AG04449 (cell line): ENCODE results near the gene ARHGAP25.

Experiments used
- CTCF ChIA-PET: fragments of 350-600 bp; formaldehyde crosslinking; extraction: SDS; loops from one replicate; lab custom pipeline; 2021; ENCODE audit warnings: antibody characterized with exemption; lab: Yijun Ruan, JAX
- POLR2A ChIA-PET: fragments of 400-600, 350-600 bp; formaldehyde crosslinking; extraction: SDS; loops from one replicate; lab custom pipeline; 2020; ENCODE audit warnings: antibody characterized with exemption, inconsistent platforms; lab: Yijun Ruan, JAX
- DNase-seq: peaks from one replicate; pipeline ENCODE4 v3.0.0-alpha.2; 2010; ENCODE audit warnings: low read depth, low spot score
- H3K4me3 ChIP-seq: 2 replicates; pipeline ENCODE4 v1.5.1; 2011; ENCODE audit warnings: low read depth, mild to moderate bottlenecking, control low read depth, low read length
- TF ChIP-seq, protein P1 (sequence below): IDR thresholded peaks from one replicate; pipeline ENCODE4 v1.5.1; 2011; ENCODE audit warnings: mild to moderate bottlenecking, moderate library complexity, low read length, control low read depth, inconsistent platforms; ENCODE audit not compliant: insufficient read depth; ENCODE audit errors: missing control alignments

The ARHGAP25 gene

DNA sequence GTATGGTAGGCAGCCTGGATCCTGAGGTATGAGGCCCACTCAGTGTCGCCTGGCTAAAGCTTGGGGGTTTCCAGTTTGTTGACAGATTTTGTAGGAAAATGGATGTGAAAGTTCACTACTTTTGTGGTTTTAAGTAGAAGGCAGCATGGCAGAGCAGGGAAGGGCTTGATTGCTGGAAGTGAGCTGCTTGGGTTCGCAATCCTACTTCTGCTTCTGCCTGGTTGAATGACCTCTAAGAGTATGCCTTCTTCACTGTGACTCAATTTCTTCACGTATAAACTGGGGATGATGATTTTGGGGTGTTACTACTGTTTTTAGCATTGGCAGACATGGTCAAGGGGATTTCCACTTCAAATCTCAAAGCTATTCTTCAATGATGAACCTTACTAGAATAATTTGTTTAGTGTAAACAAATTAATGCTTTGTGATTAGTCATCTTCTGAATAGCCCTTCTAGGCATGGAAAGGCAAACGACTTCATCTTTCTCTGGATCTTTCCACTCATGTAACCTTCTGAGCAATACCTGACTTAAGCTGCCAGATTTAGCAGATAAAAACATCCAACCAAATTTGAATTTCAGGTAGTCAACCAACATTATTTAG, 123.3 kb downstream of the ARHGAP25 start:
- DNase-seq = no peak
- no peak overlapping the region for H3K4me3 ChIP-seq
- CTCF ChIA-PET = interaction anchor here (1.2 to 1.7 kb wide), 4 partner anchors 13 to 22 kb away, joined by 3 to 5 read pairs (median 4); no protein-coding TSS in a partner anchor
- TF ChIP-seq, protein P1, sequence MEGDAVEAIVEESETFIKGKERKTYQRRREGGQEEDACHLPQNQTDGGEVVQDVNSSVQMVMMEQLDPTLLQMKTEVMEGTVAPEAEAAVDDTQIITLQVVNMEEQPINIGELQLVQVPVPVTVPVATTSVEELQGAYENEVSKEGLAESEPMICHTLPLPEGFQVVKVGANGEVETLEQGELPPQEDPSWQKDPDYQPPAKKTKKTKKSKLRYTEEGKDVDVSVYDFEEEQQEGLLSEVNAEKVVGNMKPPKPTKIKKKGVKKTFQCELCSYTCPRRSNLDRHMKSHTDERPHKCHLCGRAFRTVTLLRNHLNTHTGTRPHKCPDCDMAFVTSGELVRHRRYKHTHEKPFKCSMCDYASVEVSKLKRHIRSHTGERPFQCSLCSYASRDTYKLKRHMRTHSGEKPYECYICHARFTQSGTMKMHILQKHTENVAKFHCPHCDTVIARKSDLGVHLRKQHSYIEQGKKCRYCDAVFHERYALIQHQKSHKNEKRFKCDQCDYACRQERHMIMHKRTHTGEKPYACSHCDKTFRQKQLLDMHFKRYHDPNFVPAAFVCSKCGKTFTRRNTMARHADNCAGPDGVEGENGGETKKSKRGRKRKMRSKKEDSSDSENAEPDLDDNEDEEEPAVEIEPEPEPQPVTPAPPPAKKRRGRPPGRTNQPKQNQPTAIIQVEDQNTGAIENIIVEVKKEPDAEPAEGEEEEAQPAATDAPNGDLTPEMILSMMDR = no peak
- POLR2A ChIA-PET = no interaction called here

DNA sequence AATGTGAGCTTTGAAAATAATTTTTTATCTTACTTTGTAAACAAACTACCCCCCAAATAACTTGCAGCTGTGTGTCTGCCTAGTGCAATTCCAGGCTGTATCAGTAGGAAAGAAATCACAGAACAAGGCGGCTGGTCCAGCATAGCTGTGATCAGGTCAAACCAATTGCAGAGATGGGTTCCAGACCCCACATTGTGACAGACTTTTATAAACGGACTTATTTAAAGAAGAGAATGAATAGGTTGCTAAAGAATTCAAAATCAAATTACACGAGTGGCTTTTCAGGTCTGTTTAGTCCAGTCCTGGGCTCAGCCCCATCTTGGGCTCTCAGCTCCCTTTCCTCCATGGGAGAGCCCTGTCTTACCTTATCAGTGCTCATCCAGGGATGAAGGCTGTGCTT, 125.5 kb downstream of the ARHGAP25 start:
- CTCF ChIA-PET = interaction anchor here (0.7 to 0.9 kb wide), 2 partner anchors 20 to 108 kb away, joined by 3 read pairs; no protein-coding TSS in a partner anchor

DNA sequence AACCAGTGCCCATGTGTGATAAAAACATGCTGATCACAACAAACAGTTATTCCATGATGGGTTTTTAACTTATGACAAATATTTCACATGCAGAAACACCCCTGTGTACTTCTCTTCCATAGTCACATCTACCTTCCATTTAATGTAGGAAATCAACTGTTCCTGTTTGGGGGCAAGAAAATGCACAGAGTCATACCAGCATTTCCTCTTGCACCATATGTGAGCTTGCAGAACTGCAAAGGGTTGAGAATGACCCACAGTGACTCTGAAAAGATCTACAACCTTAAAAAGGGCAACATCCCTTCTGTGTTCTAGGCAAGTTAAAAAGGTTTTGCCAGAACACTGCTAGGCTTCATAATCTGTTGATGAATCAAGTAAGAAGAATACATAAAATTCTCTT, 126.7 kb downstream of the ARHGAP25 start:
- TF ChIP-seq, protein P1 = no peak
- no peak for DNase-seq
- ChIA-PET CTCF (no interaction called here), POLR2A (no interaction called here)
- H3K4me3 ChIP-seq = no peak overlapping the region

More for the DNA sequence above, 125.5 kb downstream of the ARHGAP25 start:
- TF ChIP-seq, protein P1 = no peak
- POLR2A ChIA-PET = no interaction called here
- no peak overlapping the region for H3K4me3 ChIP-seq
- no peak for DNase-seq

DNA sequence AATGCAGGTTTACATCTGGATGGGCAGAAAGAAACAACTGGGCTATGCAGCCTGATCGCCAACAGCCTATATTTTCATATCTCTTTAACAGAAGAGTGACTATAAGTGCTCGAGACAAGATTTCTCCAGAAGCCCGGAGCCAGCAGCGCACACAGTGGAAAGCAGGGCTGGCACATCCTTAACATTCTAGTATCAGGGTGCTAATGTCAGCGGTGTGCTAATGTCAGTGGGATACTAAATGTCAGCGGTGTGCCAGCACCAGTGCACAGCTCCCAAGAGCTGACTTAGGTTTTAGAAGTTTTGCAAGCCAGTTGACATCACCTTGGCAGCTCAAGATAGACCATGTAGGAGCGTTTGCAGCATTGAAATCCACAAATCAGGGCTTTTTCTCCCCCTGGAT, 128.3 kb downstream of the ARHGAP25 start:
- TF ChIP-seq, protein P1 = no peak
- ChIA-PET CTCF (no interaction called here), POLR2A (no interaction called here)
- DNase-seq = no peak
- no peak overlapping the region for H3K4me3 ChIP-seq

DNA sequence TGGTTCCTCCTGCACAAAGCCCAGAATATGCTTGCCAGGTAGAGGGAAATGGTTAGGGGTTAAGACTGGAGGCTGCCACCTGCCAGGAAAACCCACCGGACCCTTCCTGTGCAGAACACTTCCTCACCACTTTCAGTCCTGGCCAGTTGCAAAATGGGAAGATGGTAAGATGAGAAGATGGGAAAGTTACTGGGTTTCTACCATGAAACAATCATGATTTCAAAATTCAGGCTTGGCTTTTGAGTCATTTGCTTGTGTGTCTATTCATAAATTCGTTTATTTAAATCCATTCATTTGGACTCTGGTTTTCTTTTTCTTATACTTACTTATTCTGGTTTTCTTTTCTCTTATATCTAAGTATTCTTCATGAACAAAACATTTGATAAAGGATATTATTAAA, 129.4 kb downstream of the ARHGAP25 start:
- DNase-seq = no peak
- H3K4me3 ChIP-seq = no peak overlapping the region
- TF ChIP-seq, protein P1 = no peak
- POLR2A ChIA-PET = no interaction called here
- CTCF ChIA-PET = no interaction called here

DNA sequence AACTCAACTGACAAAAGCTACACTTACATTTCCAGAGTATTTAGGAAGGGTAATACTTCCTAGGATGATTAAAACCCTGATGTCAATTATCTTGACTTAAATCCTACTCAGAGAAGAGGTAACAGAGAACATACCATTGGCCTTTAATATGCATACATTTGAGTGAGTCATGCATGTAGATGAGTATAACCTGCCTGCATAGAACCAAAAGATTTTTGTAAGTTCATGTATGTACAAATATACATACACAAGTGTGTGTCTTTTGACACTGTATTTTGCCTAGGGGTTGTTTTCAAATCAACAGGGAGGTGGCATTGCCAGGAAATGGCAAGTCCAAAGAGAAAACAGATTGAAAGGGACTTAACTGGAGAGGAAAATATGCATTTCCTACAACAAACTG, 130.5 kb downstream of the ARHGAP25 start:
- H3K4me3 ChIP-seq = no peak overlapping the region
- TF ChIP-seq, protein P1 = no peak
- POLR2A ChIA-PET = no interaction called here
- CTCF ChIA-PET = no interaction called here
- DNase-seq = no peak
